Islet precursor cell (in vitro differentiated cells): ENCODE data around the gene STPG1.
A peak's percentile ranks its signal among the peaks of the same experiment; 100 is the strongest.

Experiments used
- DNase-seq: peaks from one replicate; pipeline ENCODE4 v3.0.0-alpha.2; 2018

Gene STPG1

DNA sequence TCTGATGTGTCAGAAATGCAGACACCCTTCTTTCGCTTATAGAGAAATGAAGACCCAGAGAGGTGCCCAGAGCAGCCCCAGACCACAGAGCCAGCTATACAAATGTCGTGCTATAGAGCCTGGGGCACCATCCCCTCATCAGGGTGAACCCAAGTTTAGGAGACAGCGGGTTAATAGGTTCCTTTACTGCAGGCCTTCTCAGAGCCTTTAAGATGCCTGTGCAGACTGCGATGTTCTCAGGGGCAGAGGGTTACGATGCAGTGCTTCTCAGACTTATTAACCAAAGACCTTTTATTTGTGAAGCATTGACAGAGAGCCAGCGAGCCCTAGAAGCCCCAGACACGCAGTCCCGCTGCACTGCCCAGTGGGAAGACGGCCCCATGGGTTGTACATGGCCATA lies 46.9 kb downstream of the STPG1 start:
- DNase-seq: no peak

DNA sequence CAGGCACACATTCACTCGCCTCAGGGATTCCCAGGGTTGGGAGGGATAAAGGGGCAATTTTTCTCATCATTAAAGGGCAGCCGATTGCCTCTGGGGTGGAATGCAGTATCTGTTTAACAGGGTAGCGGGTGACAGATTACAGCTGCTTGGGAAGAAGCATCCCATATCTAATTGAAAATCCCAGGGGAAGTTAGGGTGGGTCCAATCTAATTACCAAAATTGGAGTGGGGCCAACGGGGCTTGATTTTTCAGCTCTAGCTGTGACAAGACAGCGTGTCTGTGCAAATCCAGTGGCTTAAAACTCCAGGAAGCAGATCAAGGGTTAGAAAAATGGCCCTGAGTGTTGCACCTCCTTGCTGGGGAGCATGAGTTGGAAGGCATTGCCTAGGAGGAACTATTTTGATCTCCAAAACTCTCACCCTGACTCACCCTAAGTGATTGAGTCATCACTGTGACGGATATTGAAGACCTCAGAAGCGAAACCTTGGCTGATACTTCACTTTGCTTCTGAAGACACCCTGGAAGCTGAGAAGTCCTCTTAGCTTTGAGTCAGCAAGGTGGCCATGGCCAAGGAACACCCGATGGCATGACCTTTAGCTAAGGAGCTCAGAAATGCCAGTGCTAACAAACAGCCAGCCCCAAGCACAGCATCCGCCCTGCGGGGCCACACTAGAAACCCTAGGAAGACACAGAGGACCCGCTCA lies 48.5 kb downstream of the STPG1 start:
- peak; percentile 60 for DNase-seq

DNA sequence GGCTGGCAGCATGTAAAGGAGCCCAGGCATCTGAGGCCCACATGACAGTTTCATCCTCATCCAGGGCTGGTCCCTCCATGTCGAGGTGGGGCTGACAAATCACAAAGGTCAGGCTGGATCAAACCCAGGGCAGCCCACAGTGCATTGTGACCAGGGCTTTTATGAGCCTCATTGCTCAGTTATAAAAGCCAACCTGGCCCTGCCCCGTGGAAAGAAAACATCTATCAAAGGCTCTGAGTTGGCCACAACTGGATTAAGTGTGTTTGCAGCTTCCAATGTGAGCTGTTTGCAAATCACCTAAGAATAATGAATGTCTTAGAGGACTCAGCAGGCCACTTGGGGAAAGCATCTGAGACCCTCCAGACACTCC lies 49.0 kb downstream of the STPG1 start:
- DNase-seq: peak; percentile 53

- DNase-seq: peak; percentile 46
These were observed 49.6 kb downstream of the STPG1 start for GRCh38 chr1:24363994-24364393.

- peak; percentile 46 for DNase-seq
These were observed 50.5 kb downstream of the STPG1 start for GRCh38 chr1:24362982-24363614.

DNA sequence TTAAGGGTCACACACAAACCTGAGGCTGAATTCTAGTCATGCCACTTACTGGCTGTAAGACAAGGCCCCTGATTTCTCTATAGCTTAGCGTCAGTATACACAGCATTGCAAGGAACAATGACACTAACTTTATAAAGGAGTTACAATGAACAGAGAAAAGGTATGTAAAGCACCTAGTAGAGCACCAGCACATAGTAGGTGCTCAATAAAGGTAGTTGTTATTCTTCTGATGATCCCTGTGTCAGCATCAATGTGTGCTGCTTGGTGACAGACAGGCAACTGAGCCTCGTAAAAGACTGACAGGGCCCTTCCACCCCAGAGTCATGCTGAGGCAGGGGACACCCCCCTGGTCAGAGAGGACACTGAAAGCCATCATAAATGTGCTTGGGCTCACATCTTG lies 51.2 kb downstream of the STPG1 start:
- DNase-seq: no peak

GRCh38 chr1:24361811-24362210 lies 51.8 kb downstream of the STPG1 start:
- DNase-seq: no peak

DNA sequence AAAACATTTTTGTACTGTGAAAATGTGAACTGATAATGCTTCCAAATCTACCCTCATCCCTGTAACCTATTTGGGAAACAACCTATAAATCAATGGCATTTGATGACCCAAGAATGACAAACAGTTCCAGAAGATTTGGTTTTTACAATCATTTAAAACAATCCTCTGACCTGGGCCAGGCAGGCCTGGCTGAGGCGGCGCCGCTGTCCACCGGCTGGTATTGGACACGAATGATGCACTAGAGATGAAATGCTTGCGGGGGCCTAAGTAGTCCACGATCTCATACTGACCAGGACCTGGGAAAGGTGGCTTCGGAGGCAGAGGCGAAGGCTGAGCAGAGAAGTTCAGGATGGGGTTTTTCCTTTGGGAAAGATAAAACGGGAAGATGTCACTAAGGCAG lies 52.9 kb downstream of the STPG1 start:
- no peak for DNase-seq

DNA sequence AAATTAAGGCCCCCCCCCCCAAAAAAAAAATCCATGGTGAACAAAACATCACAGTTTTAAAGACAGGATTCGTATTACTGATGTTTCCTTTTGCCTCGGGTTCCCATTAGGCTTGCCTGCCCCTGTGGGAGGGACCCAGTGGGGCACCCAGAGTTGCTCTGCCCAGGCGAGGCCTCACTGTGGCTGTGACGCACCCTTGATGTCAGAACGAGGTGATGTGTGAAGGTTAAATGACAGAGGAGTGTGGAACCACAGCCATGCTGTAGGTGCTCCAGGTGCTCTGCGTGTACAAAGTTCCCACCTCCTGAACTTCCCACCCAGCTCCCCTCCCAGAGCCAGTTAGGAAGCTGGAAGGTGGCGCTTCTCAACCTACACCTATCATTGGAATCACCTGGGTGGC lies 56.5 kb downstream of the STPG1 start:
- DNase-seq: peak; percentile 41

DNA sequence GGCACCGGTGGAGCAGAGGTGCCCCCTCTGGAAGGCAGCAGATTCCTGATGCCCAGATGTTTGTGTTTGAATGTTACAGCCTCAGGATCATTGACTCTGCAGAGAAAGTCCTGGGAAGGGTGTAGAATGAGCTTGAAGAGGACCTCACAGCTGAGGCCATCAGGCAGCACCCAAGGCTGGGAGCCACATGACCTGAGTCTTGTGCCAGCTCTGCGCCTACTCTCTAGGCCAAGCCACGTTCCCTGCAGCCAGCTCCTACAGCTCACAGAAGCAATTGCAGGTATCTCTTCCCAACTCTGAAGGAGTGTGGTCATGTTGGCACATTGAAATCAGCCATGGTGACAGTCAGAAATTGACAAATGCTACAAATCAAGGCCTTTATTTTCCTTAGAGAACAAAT lies 58.1 kb downstream of the STPG1 start:
- DNase-seq: no peak

DNA sequence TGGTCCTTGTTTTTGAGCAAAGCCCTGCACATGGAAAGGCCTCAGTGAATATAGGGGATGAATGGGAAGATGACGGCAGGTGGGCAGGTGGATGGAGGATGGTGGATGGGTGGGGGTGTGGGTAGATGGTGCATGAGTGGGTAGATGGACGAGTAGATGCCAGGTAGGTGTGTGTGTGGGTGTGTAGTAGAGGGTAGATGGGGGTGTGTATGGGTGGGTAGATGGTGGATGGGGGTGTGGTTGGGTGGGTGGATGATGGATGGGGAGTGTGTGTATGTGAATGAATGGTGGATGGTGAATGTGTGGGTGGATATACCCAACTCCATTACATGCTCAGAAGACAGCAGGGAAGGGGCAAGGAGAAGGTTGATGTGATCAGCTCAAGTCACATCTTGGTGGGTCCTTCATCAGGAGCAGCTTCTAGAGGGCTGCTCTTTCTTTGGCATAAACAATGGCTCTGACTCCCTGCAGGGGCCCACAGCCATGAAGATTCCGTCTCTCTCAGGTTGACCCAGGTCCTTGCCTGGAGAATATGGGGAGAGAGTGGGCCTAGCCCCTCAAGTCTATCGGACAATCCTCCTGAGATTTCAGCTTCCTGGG lies 60.2 kb downstream of the STPG1 start:
- no peak for DNase-seq

DNA sequence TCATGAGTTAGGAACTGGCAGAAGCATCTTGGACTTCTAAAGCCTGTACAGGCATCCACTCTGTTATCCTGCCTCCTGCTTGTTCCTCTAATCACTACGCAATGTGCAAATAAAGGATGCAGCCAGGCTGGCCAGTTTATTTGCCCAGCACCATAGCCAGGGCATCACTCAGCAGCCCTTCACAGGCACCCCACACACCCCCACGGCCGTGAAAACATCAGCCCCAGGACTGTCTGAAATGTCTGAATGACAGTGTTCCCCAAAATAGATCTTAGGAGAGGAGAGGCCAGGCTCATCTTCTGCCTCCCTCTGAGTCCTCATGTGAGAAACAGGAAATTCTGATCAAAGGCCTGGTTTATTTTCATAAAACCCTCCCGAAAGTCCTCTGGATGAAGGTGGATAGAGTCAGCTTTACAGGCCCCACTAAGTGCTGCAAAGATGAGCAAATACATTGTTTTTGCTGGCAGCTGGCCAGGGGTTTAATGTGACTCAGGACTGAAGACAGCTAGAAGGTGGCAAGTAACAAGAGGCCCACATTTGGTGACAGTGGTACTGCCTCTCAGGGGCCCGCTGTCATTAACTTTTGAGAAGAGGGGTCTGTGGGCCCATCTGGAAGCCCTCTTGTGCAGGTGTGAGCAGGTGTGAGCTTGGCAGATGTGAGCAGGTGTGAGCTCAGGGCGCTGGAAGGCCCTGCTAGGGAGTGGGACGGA lies 61.5 kb downstream of the STPG1 start:
- no peak for DNase-seq

DNA sequence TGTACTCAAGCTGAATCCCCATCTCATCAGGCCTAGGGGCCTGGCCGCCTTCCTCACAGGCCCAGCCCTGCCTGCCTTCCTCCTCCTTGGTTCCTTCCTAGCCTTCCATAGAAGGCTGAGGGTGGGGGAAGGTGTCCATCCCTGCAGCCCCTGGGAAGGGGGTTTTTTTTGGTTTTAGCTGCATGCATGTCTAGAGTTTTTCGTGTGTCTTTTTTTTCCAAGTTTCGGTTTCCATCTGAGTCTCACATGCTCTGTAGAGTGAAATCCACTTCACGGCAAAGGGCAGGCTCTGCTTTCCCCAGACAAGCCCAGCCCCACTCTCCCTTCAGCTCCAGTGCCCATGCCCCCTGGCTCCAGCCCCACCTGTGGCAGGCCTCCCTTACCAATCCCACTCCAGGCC lies 62.3 kb downstream of the STPG1 start:
- no peak for DNase-seq

DNA sequence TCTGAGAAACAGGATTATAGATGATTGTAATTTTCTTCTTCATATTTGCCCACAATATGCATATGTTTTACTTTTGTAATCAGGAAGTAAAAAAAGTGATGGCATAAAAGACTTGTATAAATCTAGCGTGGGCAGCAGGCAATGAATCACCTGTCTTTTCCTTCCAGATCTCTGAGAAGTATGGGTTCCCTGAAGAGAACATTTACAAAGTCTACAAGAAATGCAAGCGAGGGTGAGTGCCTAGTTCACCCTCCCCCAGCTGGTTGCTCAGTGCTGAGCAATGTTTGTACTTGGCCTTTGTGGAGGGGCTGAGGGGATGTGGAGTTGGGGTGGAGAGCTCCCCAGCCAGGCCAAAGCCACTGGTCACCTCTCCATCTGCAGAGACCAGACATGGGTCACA lies 63.7 kb downstream of the STPG1 start:
- DNase-seq: no peak

DNA sequence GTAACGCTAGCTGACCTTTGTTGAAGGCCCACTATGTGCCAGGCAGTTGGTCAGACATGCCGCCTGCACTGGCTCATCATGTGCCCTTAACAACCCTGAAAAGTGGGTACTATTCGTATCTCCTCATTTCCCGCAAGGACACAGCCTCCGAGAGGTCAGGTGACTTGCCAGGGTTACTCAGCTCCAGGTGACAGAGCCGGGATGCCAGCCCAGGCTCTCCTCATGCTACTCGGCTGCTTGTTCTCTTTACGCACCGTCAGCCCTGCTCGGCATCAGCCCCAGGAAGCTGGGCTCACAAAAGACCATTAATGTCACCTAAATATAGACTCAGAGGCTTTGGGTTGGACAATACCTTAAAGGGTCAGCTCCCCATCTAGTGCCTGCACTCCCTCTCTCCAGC lies 65.4 kb downstream of the STPG1 start:
- DNase-seq: no peak

DNA sequence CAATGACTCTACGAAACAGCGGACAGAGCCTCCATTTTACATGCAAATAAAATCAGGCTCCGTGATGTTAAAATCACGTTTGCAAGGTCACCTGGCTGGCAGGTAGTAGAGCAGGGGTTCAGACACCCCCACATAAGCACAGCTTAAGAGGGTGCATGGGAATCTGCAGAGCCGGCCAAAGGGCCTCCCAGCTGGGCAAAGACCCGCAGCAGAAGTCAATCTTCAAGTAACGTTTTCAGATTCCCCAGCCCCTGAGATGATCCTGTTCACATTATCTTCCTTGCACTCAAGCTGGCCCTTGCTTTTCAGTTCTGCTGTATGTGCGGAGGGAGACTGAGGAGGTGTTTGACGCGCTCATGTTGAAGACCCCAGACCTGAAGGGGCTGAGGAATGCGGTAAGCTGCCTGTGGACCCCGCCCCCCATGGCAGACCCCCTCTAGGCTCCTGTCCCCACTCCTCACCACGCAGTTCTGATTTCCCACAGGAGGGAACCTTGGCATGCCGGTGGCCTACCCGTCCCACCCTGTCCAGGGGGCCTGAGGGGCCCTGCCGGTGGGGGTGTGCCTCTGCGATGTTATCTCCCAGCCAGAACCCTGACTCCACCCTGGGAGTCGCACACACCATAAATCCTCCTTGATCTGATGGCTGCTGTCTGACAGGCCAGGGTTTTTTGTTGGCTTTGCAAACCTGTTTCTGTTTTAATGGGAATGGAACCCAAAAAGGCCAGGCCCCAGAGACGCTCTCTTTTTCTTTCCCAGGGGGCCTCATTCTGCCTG lies 66.2 kb downstream of the STPG1 start:
- DNase-seq: no peak

- no peak for DNase-seq
These were observed 68.2 kb downstream of the STPG1 start for GRCh38 chr1:24345334-24345733.

- DNase-seq: no peak
These were observed 69.4 kb downstream of the STPG1 start for GRCh38 chr1:24344090-24344742.

GRCh38 chr1:24343412-24344089 lies 70.0 kb downstream of the STPG1 start:
- no peak for DNase-seq

DNA sequence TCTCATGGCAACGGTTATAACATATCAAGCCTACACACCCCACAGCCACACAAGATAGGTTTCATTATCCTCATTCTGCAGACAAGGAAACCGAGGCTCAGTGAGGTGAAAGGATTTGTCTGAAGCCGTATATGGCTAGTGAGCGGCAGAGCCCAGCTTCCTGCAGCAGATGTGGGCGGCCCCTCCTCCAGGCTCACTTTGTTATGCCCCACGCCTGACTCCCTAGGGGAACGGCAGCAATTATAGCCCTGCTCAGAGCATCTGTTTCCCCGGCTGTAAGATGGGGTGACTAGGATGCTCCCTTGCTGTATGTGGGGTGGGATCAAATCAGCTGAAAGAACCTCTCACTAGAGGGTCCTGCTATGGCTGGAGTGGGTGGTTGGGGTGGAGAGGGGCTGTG lies 72.3 kb downstream of the STPG1 start:
- no peak for DNase-seq

- DNase-seq: peak; percentile 73
These were observed 72.8 kb downstream of the STPG1 start for GRCh38 chr1:24340770-24341169.

- DNase-seq: no peak
These were observed 73.6 kb downstream of the STPG1 start for GRCh38 chr1:24339996-24340395.
